CD4-positive, CD25-positive, alpha-beta regulatory T cell (primary cell): ENCODE data around the gene TAL1. TPM values are rescaled to one million over a fixed set of nuclear protein-coding genes. Genes with fewer than 3 reads are reported as not detected.
"Not testable (repeated sequence)": the region's sequence is repeated elsewhere in the genome, so short reads cannot be mapped to it uniquely, and the experiment has no call there.

Experiments used
- ATAC-seq, 2 donors: fragments of 150-1000 bp; cut with Tn5 transposase; one replicate each; pipeline ENCODE4 v1.10.0; 2021; ENCODE audit warnings: low read depth in 2 of 2, moderate number of reproducible peaks in 2 of 2, moderate library complexity in 1 of 2
- DNase-seq, 3 donors: peaks; one replicate each; pipeline versions ENCODE4 v3.0.0 to v3.0.0-alpha.2; 2012 to 2022; ENCODE audit warnings: mixed read lengths in 1 of 3
- H3K27ac ChIP-seq: one replicate; pipeline ENCODE4 v1.7.0; 2013; ENCODE audit warnings: mild to moderate bottlenecking, low read length; ENCODE audit not compliant: insufficient read depth, poor library complexity, severe bottlenecking
- H3K27me3 ChIP-seq: one replicate; pipeline ENCODE4 v1.7.0; 2013; ENCODE audit warnings: low read length; ENCODE audit not compliant: control insufficient read depth, insufficient read depth
- H3K36me3 ChIP-seq: one replicate; pipeline ENCODE4 v1.7.0; 2013; ENCODE audit warnings: mild to moderate bottlenecking, low read length, moderate library complexity; ENCODE audit not compliant: control insufficient read depth, insufficient read depth
- H3K4me1 ChIP-seq: 2 replicates; pipeline ENCODE4 v1.7.0; 2013; ENCODE audit warnings: mild to moderate bottlenecking, low read length; ENCODE audit not compliant: insufficient read depth, control insufficient read depth, poor library complexity, severe bottlenecking
- H3K4me3 ChIP-seq: one replicate; pipeline ENCODE4 v1.7.0; 2013; ENCODE audit warnings: low read depth, mild to moderate bottlenecking, low read length, moderate library complexity
- H3K9me3 ChIP-seq, 2 experiments: 1 replicate in 1 of 2; 2 replicates in 1 of 2; pipeline ENCODE4 v1.7.0; 2013; ENCODE audit warnings: low read length in 2 of 2, mild to moderate bottlenecking in 1 of 2, moderate library complexity in 1 of 2; ENCODE audit not compliant: control insufficient read depth in 2 of 2
- H3K27ac Mint-ChIP-seq, 3 donors: one replicate each; pipeline ENCODE4 v1.8.0; 2020 to 2022; ENCODE audit warnings: mild to moderate bottlenecking in 3 of 3, mixed read lengths in 3 of 3, moderate library complexity in 2 of 3
- H3K27me3 Mint-ChIP-seq: one replicate; pipeline ENCODE4 v1.8.0; 2022; ENCODE audit warnings: mild to moderate bottlenecking, mixed read lengths
- H3K36me3 Mint-ChIP-seq: one replicate; pipeline ENCODE4 v1.8.0; 2020; ENCODE audit warnings: mixed read lengths
- H3K4me1 Mint-ChIP-seq, 4 donors: one replicate each; pipeline ENCODE4 v1.8.0; 2020 to 2022; ENCODE audit warnings: mixed read lengths in 4 of 4, mild to moderate bottlenecking in 1 of 4
- H3K4me3 Mint-ChIP-seq, 4 donors: one replicate each; pipeline ENCODE4 v1.8.0; 2020 to 2022; ENCODE audit warnings: mild to moderate bottlenecking in 4 of 4, mixed read lengths in 4 of 4, moderate library complexity in 3 of 4
- H3K9me3 Mint-ChIP-seq, 7 donors: one replicate each; pipeline ENCODE4 v1.8.0; 2020 to 2022; ENCODE audit warnings: mixed read lengths in 7 of 7, mild to moderate bottlenecking in 3 of 7, moderate library complexity in 2 of 7
- polyA plus RNA-seq, 4 donors: library from polyadenylated mRNA; unstranded; fragments of 300-500 nt; fragmentation: Illumina TruSeq; gene quantifications; one replicate each; pipeline ENCODE4 v1.2.3, GENCODE V29; 2021
- total RNA-seq: library from RNA; stranded (reverse); gene quantifications from one replicate; pipeline ENCODE4 v1.2.3, GENCODE V29; 2022

TAL1 gene
- total and polyA plus RNA-seq, 5 donors from 2014 or later: 4.4 TPM; not detected in 4

GRCh38 chr1:47208374-47208850 is 23.6 kb downstream of the TAL1 start:
- H3K4me1 Mint-ChIP-seq: peaks cover 0 to 4% (median 1%) of the 10 kb centered on the region in 4 donors
- no peak for ATAC-seq
- no peaks in the 10 kb centered on the region for H3K36me3 Mint-ChIP-seq
- Histone ChIP-seq H3K4me1 (no peaks in the 10 kb centered on the region), H3K36me3 (no peaks in the 10 kb centered on the region), H3K4me3 (no peak overlapping the region), H3K9me3 (no peaks in the 10 kb centered on the region), H3K27me3 (peaks cover 9% of the 10 kb centered on the region), H3K27ac (no peak overlapping the region)
- H3K4me3 Mint-ChIP-seq: no peak overlapping the region
- DNase-seq: no peak
- H3K27me3 Mint-ChIP-seq: peaks cover 26% of the 10 kb centered on the region
- H3K9me3 Mint-ChIP-seq: peaks cover 0 to 4% (median 0%) of the 10 kb centered on the region in 7 donors
- no peak overlapping the region for H3K27ac Mint-ChIP-seq

GRCh38 chr1:47207803-47208373 is 24.1 kb downstream of the TAL1 start:
- Histone ChIP-seq H3K9me3 (no peaks in the 10 kb centered on the region), H3K27ac (no peak overlapping the region), H3K4me3 (no peak overlapping the region), H3K4me1 (no peaks in the 10 kb centered on the region), H3K36me3 (no peaks in the 10 kb centered on the region), H3K27me3 (peaks cover 9% of the 10 kb centered on the region)
- no peak overlapping the region for H3K27ac Mint-ChIP-seq
- ATAC-seq (no peak), DNase-seq (no peak)
- peaks cover 0 to 4% (median 0%) of the 10 kb centered on the region in 7 donors for H3K9me3 Mint-ChIP-seq
- H3K4me1 Mint-ChIP-seq: peaks cover 0 to 8% (median 4%) of the 10 kb centered on the region in 4 donors
- H3K4me3 Mint-ChIP-seq: no peak overlapping the region
- H3K27me3 Mint-ChIP-seq: peaks cover 26% of the 10 kb centered on the region
- no peaks in the 10 kb centered on the region for H3K36me3 Mint-ChIP-seq

GRCh38 chr1:47205918-47206317 is 26.1 kb downstream of the TAL1 start:
- Histone ChIP-seq H3K4me1 (no peaks in the 10 kb centered on the region), H3K27ac (no peak overlapping the region), H3K36me3 (no peaks in the 10 kb centered on the region), H3K4me3 (no peak overlapping the region), H3K27me3 (peaks cover 14% of the 10 kb centered on the region), H3K9me3 (no peaks in the 10 kb centered on the region)
- Mint-ChIP-seq H3K27me3 (peaks cover 26% of the 10 kb centered on the region), H3K9me3 (peaks cover 0 to 4% (median 0%) of the 10 kb centered on the region in 7 donors), H3K4me3 (no peak overlapping the region), H3K4me1 (peaks cover 0 to 8% (median 4%) of the 10 kb centered on the region in 4 donors), H3K36me3 (no peaks in the 10 kb centered on the region), H3K27ac (no peak overlapping the region)
- ATAC-seq (no peak), DNase-seq (no peak)

GRCh38 chr1:47203504-47203903 is 28.5 kb downstream of the TAL1 start:
- not testable (repeated sequence) for H3K4me1 ChIP-seq, H3K27ac ChIP-seq, H3K9me3 ChIP-seq, H3K36me3 ChIP-seq, H3K4me3 Mint-ChIP-seq, H3K4me1 Mint-ChIP-seq, H3K4me3 ChIP-seq, ATAC-seq, H3K9me3 Mint-ChIP-seq, H3K27ac Mint-ChIP-seq, H3K36me3 Mint-ChIP-seq, DNase-seq
- H3K27me3 Mint-ChIP-seq: peaks cover 43% of the 10 kb centered on the region
- peaks cover 17% of the 10 kb centered on the region for H3K27me3 ChIP-seq

GRCh38 chr1:47201179-47201578 is 30.8 kb downstream of the TAL1 start:
- H3K27me3 Mint-ChIP-seq: peaks cover 42% of the 10 kb centered on the region
- no peaks in the 10 kb centered on the region for H3K4me1 ChIP-seq
- no peak overlapping the region for H3K27ac ChIP-seq
- H3K9me3 ChIP-seq: no peaks in the 10 kb centered on the region
- H3K36me3 ChIP-seq: no peaks in the 10 kb centered on the region
- H3K27ac Mint-ChIP-seq: no peak overlapping the region
- DNase-seq: no peak
- peaks cover 0 to 9% (median 0%) of the 10 kb centered on the region in 7 donors for H3K9me3 Mint-ChIP-seq
- H3K4me3 ChIP-seq: no peak overlapping the region
- peaks cover 15% of the 10 kb centered on the region for H3K27me3 ChIP-seq
- no peak for ATAC-seq
- peaks cover 0 to 8% (median 4%) of the 10 kb centered on the region in 4 donors for H3K4me1 Mint-ChIP-seq
- no peak overlapping the region for H3K4me3 Mint-ChIP-seq
- H3K36me3 Mint-ChIP-seq: no peaks in the 10 kb centered on the region

- DNase-seq: no peak
- Mint-ChIP-seq H3K27ac (peak overlapping the region in 2 of 3 donors; percentile 5 to 21), H3K4me1 (peaks cover 0 to 4% (median 2%) of the 10 kb centered on the region in 4 donors), H3K9me3 (peaks cover 0 to 5% (median 0%) of the 10 kb centered on the region in 7 donors), H3K36me3 (no peaks in the 10 kb centered on the region), H3K27me3 (peaks cover 29% of the 10 kb centered on the region), H3K4me3 (no peak overlapping the region)
- Histone ChIP-seq H3K4me1 (no peaks in the 10 kb centered on the region), H3K9me3 (no peaks in the 10 kb centered on the region), H3K36me3 (no peaks in the 10 kb centered on the region), H3K27me3 (peaks cover 13% of the 10 kb centered on the region), H3K27ac (no peak overlapping the region), H3K4me3 (no peak overlapping the region)
- ATAC-seq: no peak
Observed at GRCh38 chr1:47198214-47198613, 33.8 kb downstream of the TAL1 start.

- Mint-ChIP-seq H3K27ac (no peak overlapping the region), H3K36me3 (no peaks in the 10 kb centered on the region), H3K9me3 (peaks cover 0 to 5% (median 0%) of the 10 kb centered on the region in 7 donors), H3K27me3 (peaks cover 34% of the 10 kb centered on the region), H3K4me1 (peaks cover 0 to 4% (median 2%) of the 10 kb centered on the region in 4 donors), H3K4me3 (no peak overlapping the region)
- DNase-seq (no peak), ATAC-seq (no peak)
- no peaks in the 10 kb centered on the region for H3K9me3 ChIP-seq
- H3K27me3 ChIP-seq: peaks cover 10% of the 10 kb centered on the region
- H3K27ac ChIP-seq: no peak overlapping the region
- no peaks in the 10 kb centered on the region for H3K4me1 ChIP-seq
- no peak overlapping the region for H3K4me3 ChIP-seq
- H3K36me3 ChIP-seq: no peaks in the 10 kb centered on the region
Observed at GRCh38 chr1:47196622-47197021, 35.4 kb downstream of the TAL1 start.

- H3K4me1 Mint-ChIP-seq, ATAC-seq, H3K4me3 Mint-ChIP-seq, H3K9me3 ChIP-seq, H3K27me3 ChIP-seq, H3K36me3 ChIP-seq, H3K27ac Mint-ChIP-seq, H3K4me3 ChIP-seq, H3K4me1 ChIP-seq, H3K27ac ChIP-seq, H3K36me3 Mint-ChIP-seq, H3K9me3 Mint-ChIP-seq, DNase-seq: not testable (repeated sequence)
- peaks cover 34% of the 10 kb centered on the region for H3K27me3 Mint-ChIP-seq
Observed at GRCh38 chr1:47195981-47196380, 36.0 kb downstream of the TAL1 start.
